Activated T-helper 1 cell treated with anti-CD3 and anti-CD28 coated beads, Interleukin-12 subunit alpha, Interleukin-12 subunit beta, Interleukin-2, Interleukin-4 antibody, amounts not matched to agents 30 ng/mL and 10 ng/mL and 1 ng/mL, durations not matched to agents 14 hours and 24 hours and 36 hours (primary cell): ENCODE data around the gene PIGR. TPM values are rescaled to one million over a fixed set of nuclear protein-coding genes. Genes with fewer than 3 reads are reported as not detected.

Experiments
- DNase-seq: peaks from one replicate; pipeline ENCODE4 v3.0.0; 2021; ENCODE audit warnings: low spot score
- H3K27ac Mint-ChIP-seq: one replicate; pipeline ENCODE4 v1.8.0; 2021; ENCODE audit warnings: mild to moderate bottlenecking, mixed read lengths
- H3K27me3 Mint-ChIP-seq: one replicate; pipeline ENCODE4 v1.8.0; 2022; ENCODE audit warnings: mild to moderate bottlenecking, moderate library complexity, mixed read lengths; ENCODE audit not compliant: insufficient read depth
- H3K36me3 Mint-ChIP-seq: one replicate; pipeline ENCODE4 v1.8.0; 2021; ENCODE audit warnings: low read depth, mixed read lengths
- H3K4me1 Mint-ChIP-seq: one replicate; pipeline ENCODE4 v1.8.0; 2021; ENCODE audit warnings: low read depth, mixed read lengths
- H3K4me3 Mint-ChIP-seq: one replicate; pipeline ENCODE4 v1.8.0; 2021; ENCODE audit warnings: mild to moderate bottlenecking, moderate library complexity, mixed read lengths
- H3K9me3 Mint-ChIP-seq: one replicate; pipeline ENCODE4 v1.8.0; 2021; ENCODE audit warnings: mixed read lengths
- intact Hi-C: fragments of 100-400 bp; cut with micrococcal nuclease; formaldehyde crosslinking; loops from one replicate; pipeline ENCODE4 v1.15.1; 2024
- total RNA-seq: library from RNA; stranded (reverse); gene quantifications from 2 replicates; pipeline ENCODE4 v1.2.3, GENCODE V29; 2022

PIGR gene
- total RNA-seq, 1 donor from 2014 or later, result not detected

DNA sequence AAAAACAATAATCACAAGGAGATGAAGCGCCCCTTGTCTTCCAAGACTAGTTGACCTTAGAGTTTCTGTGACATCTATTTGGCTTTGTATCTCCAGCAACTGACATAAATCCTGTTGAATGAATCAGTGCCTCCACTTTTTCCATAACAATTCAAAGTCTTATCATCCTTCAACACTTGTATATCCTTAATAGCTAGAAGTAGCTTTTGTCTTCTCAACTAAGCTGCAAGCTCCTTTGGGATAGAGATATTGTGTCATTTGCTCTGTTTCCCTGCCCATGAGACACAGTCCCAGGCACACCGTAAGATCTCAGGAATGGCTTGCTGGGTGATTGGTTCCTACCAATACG, 5.7 kb downstream of the PIGR start:
- H3K4me1 Mint-ChIP-seq, result no peaks in the 10 kb centered on the region
- H3K27ac Mint-ChIP-seq, result no peak overlapping the region
- intact Hi-C loops, result no loop called here

GRCh38 chr1:206939841-206940587, 6.3 kb downstream of the PIGR start:
- intact Hi-C loops, result no loop called here
- no peak for DNase-seq
- no peak overlapping the region for H3K4me3 Mint-ChIP-seq
- H3K36me3 Mint-ChIP-seq, result no peaks in the 10 kb centered on the region
- H3K27ac Mint-ChIP-seq, result no peak overlapping the region
- H3K9me3 Mint-ChIP-seq, result no peaks in the 10 kb centered on the region
- H3K4me1 Mint-ChIP-seq, result no peaks in the 10 kb centered on the region
- H3K27me3 Mint-ChIP-seq, result peaks cover 11% of the 10 kb centered on the region

More for the DNA sequence above, 5.7 kb downstream of the PIGR start:
- DNase-seq, result no peak
- Mint-ChIP-seq H3K36me3 (no peaks in the 10 kb centered on the region), H3K4me3 (no peak overlapping the region), H3K27me3 (peaks cover 15% of the 10 kb centered on the region), H3K9me3 (no peaks in the 10 kb centered on the region)

DNA sequence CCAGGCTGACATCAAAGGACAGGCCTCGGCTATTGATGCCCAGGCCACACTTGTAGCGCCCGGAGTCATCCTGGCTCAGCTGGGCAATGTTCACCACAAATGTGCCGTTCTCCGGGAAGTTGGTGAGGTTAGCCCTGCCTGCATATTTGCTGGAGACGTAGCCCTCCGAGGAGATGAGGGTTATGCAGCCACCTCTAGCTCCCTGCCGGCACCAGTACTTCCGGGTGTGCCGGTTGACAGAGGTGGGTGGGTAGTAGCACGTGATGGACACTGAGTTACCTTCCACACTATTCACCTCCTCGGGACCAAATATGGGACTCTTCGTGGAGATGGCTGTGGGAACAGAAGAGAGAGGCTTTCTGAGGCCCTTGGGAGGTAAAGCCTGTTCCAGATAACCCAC, 7.1 kb downstream of the PIGR start:
- DNase-seq, result no peak
- no peak overlapping the region for H3K4me3 Mint-ChIP-seq
- H3K4me1 Mint-ChIP-seq, result no peaks in the 10 kb centered on the region
- intact Hi-C loops, result no loop called here
- H3K9me3 Mint-ChIP-seq, result no peaks in the 10 kb centered on the region
- no peaks in the 10 kb centered on the region for H3K36me3 Mint-ChIP-seq
- peaks cover 9% of the 10 kb centered on the region for H3K27me3 Mint-ChIP-seq
- H3K27ac Mint-ChIP-seq, result no peak overlapping the region

DNA sequence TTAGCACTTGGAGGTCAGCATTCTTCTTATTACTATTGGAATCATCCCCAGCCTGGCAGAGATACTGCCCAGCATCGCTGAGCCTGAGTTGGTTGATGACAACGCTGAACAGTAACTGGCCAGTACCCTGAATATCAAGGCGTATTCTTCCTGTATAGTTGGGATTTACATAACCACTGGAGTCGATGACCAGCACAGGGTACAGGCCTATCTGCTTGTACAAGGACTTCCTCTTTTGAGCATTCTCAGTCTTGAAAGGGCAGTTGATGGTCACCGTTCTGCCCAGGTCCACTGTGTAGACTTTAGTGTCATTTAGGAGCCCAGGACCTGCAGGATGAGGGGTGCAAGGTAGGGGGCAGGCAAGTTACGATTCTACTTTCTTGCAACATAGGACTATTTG, 8.8 kb downstream of the PIGR start:
- Mint-ChIP-seq H3K4me3 (no peak overlapping the region), H3K36me3 (no peaks in the 10 kb centered on the region), H3K27me3 (peaks cover 4% of the 10 kb centered on the region), H3K27ac (no peak overlapping the region), H3K9me3 (no peaks in the 10 kb centered on the region), H3K4me1 (peaks cover 5% of the 10 kb centered on the region)
- DNase-seq, result no peak
- intact Hi-C loops, result no loop called here

GRCh38 chr1:206935491-206936067, 10.7 kb downstream of the PIGR start:
- H3K4me1 Mint-ChIP-seq, result peaks cover 12% of the 10 kb centered on the region
- no peak overlapping the region for H3K4me3 Mint-ChIP-seq
- DNase-seq, result peak; percentile 28
- H3K36me3 Mint-ChIP-seq, result no peaks in the 10 kb centered on the region
- no peaks in the 10 kb centered on the region for H3K9me3 Mint-ChIP-seq
- no peak overlapping the region for H3K27ac Mint-ChIP-seq
- H3K27me3 Mint-ChIP-seq, result peaks cover 4% of the 10 kb centered on the region
- intact Hi-C loops, result loop anchor here (1.0 kb wide), 2 partner anchors 47 to 143 kb away; no protein-coding TSS in a partner anchor

DNA sequence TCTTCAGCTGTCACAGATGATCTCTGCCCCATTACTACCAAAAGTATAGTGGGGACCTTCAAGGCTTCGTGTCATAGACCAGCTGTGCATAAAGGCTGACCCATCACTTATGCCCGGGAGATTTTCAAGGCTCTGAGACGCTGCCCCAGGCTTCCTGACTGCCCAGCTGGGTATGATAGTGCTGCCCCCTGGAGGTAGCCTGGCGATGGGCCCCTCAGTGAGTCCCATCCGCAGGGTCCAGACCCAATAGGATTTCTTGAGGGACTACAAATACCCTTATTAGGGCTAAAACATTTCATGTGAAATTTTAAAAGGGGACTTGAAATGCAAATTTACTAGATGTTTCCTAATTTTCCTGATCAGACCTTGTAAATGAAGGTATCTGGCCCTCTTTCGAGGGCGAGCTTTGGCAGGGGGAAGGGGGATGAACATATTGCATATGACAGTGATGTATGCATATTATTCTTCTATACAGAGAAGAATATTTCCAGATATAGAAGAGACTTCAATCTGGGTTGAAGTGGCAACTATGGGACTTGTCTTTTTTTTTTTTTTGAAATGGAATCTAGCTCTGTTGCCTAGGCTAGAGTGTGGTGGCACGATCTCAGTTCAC, 12.8 kb downstream of the PIGR start:
- Mint-ChIP-seq H3K36me3 (no peaks in the 10 kb centered on the region), H3K27me3 (peaks cover 4% of the 10 kb centered on the region), H3K27ac (no peak overlapping the region), H3K9me3 (no peaks in the 10 kb centered on the region), H3K4me1 (peaks cover 24% of the 10 kb centered on the region), H3K4me3 (no peak overlapping the region)
- intact Hi-C loops, result no loop called here
- DNase-seq, result peak; percentile 37

- no peak overlapping the region for H3K4me3 Mint-ChIP-seq
- no peak overlapping the region for H3K27ac Mint-ChIP-seq
- peaks cover 29% of the 10 kb centered on the region for H3K4me1 Mint-ChIP-seq
- no peaks in the 10 kb centered on the region for H3K9me3 Mint-ChIP-seq
- H3K27me3 Mint-ChIP-seq, result no peaks in the 10 kb centered on the region
- no peaks in the 10 kb centered on the region for H3K36me3 Mint-ChIP-seq
- intact Hi-C loops, result no loop called here
- no peak for DNase-seq
Observed at GRCh38 chr1:206932177-206932576, 14.1 kb downstream of the PIGR start.

- no peaks in the 10 kb centered on the region for H3K36me3 Mint-ChIP-seq
- DNase-seq, result no peak
- H3K27me3 Mint-ChIP-seq, result no peaks in the 10 kb centered on the region
- H3K4me3 Mint-ChIP-seq, result no peak overlapping the region
- no peak overlapping the region for H3K27ac Mint-ChIP-seq
- H3K9me3 Mint-ChIP-seq, result no peaks in the 10 kb centered on the region
- H3K4me1 Mint-ChIP-seq, result peaks cover 29% of the 10 kb centered on the region
- intact Hi-C loops, result no loop called here
Observed at GRCh38 chr1:206931709-206932108, 14.6 kb downstream of the PIGR start.

DNA sequence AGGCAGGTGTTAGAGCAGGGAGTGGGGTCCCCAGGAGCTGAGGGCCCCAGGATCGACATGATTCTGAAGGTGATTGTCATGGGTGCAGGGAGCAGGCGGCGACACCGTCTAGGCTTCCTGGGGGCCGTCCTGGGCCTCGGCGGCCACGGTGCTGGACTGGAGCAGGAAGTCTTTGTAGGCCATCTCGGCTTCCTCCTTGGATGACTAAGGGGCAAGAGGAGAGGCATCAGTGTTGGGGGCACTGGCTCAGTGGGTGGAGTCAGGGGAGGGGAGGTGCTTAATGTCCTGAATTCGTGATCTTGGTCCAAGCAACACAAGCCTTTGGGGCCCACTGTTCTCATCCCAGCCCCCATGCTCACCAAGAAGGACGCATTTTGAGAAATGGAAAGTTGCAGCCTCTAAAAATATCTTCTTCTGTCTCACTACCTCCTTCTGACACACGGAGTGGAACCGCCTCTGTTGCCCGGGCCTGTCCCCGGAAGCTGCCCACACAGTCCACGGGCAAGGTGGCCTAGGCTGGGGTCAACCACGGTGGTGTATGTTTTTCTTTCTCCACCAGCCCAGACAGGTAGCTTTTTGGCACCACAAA, 16.0 kb downstream of the PIGR start:
- peak overlapping the region; percentile 65 for H3K27ac Mint-ChIP-seq
- H3K4me3 Mint-ChIP-seq, result peak overlapping the region; percentile 10
- no peaks in the 10 kb centered on the region for H3K36me3 Mint-ChIP-seq
- H3K9me3 Mint-ChIP-seq, result no peaks in the 10 kb centered on the region
- no peak for DNase-seq
- intact Hi-C loops, result no loop called here
- H3K27me3 Mint-ChIP-seq, result no peaks in the 10 kb centered on the region
- H3K4me1 Mint-ChIP-seq, result peaks cover 29% of the 10 kb centered on the region

- intact Hi-C loops, result loop anchor here (10.0 kb wide), 1 partner anchor 455 kb away; the partner anchor contains the start of gene IKBKE
- Mint-ChIP-seq H3K27ac (peak overlapping the region; percentile 50), H3K27me3 (no peaks in the 10 kb centered on the region), H3K4me1 (peaks cover 29% of the 10 kb centered on the region), H3K36me3 (no peaks in the 10 kb centered on the region), H3K4me3 (no peak overlapping the region), H3K9me3 (no peaks in the 10 kb centered on the region)
- DNase-seq, result no peak
Observed at GRCh38 chr1:206929524-206929923, 16.7 kb downstream of the PIGR start.

DNA sequence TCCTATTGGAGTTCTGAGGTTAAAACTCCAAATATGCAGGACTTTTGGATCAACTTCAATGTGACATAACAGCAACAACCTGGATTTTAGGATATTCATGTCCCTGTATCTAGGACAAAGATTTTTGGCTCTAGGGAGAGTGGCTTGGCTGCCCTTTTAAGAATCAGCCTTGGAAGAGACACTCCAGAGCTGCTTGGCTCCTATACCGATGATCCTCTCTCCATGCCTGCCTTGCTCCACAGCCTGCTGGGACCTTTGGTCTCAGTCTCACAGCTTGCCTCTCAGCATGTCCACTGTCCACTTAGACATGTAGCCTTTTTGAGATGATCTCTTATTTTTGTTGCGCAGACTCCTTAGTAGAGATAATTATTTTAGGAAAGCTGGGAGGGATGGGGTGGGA, 20.0 kb downstream of the PIGR start:
- H3K4me1 Mint-ChIP-seq, result peaks cover 19% of the 10 kb centered on the region
- no peaks in the 10 kb centered on the region for H3K27me3 Mint-ChIP-seq
- intact Hi-C loops, result loop anchor here (10.0 kb wide), 1 partner anchor 451 kb away; the partner anchor contains the start of gene IKBKE
- no peak overlapping the region for H3K27ac Mint-ChIP-seq
- no peaks in the 10 kb centered on the region for H3K36me3 Mint-ChIP-seq
- no peaks in the 10 kb centered on the region for H3K9me3 Mint-ChIP-seq
- no peak for DNase-seq
- no peak overlapping the region for H3K4me3 Mint-ChIP-seq

DNA sequence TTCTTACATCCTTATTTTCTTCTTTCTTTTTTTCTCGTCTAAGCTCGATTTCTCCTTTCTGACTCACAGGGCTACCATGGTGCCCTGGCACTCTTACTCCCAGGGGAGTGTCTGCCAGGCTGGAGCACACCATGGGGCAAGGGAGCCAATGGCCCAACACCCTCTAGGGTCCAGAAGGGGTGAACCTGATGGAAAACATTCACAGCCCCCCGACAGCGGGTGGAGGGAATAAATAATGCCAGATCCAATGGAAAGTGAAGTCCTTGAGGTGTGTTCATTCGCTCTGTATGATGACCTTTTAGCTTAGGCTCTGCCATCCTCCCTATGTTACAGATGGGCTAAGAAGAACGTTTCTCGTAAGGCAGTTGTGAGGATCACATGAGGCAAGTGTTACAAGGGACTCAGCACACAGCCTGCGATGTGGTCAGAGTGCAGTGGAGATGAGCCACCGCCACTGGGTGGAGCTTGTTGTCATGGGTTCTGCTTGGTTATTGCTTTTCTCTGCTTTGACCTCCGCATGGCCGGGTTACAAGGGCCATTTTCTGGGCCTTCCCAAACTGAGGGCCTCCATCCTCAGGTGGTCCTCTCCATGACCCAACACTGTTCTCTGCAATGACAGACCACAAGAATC, 21.0 kb downstream of the PIGR start:
- Mint-ChIP-seq H3K9me3 (no peaks in the 10 kb centered on the region), H3K4me3 (no peak overlapping the region), H3K36me3 (peaks cover 7% of the 10 kb centered on the region), H3K4me1 (peaks cover 13% of the 10 kb centered on the region), H3K27ac (no peak overlapping the region), H3K27me3 (no peaks in the 10 kb centered on the region)
- intact Hi-C loops, result loop anchor here (10.0 kb wide), 1 partner anchor 450 kb away; the partner anchor contains the start of gene IKBKE
- peak; percentile 36 for DNase-seq
